ENCODE data around the gene TCTN1. TPM values are rescaled to one million over a fixed set of nuclear protein-coding genes. Genes with fewer than 3 reads are reported as not detected.
A peak's percentile ranks its signal among the peaks of the same experiment; 100 is the strongest.

The TCTN1 gene
- total and polyA plus RNA-seq, 2 of the 13 experiments (the other 11 are each of a cell fraction or from before 2014, with no cell fraction given), result 13.6 to 16.0 TPM

DNA sequence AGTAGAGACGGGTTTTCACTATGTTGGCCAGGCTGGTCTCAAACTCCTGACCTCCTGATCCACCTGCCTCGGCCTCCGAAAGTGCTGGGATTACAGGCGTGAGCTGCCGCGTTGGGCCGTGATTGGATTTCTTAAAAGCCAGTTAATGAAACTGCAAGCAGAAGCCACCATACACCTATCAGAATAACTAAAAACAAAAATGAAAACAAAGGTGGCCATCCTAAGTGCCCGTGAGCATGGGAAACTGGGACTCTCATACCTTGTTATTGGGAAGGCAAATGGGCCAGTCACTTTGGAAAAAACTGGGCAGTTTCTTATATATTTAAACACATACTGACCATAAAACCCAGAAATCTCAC, 7.7 kb upstream of the TCTN1 start (continued):
- TF ChIP-seq CREM (IDR thresholded peaks at IDR 0.05) (no peak), CREM (CRISPR knock-in tag; IDR thresholded peaks at IDR 0.05) (no peak)

DNA sequence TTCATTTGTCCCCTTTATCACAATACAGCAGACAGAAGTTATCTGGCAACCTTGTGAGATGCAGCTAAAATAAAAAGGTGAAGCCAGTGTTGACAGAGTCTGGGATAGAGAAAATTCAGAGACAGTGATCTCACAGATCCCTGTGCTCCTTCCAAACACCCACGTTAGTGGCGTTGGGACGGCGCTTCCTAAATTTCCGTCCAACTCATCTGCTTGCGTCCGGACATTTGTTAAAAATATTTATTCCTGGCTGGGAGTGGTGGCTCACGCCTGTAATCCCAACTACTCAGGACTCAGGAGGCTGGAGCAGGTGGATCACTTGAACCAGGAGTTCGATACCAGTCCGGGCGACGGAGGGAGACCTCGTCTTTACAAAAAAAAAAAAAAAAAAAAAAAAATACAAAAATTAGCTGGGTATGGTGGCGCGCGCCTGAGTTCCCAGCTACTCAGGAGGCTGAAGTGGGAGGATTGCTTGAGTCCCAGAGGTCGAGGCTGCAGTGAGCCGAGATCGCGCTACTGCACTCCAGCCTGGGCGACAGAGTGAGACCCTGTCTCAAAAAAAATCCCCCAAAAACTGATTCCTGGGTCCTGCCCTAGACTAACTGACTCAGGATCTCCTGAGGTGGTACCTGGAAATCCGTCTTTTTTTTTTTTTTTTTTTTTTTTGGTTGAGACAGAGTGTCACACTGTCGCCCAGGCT, 708 bp upstream of the TCTN1 start:
- ChIA-PET CTCF (ENCODE audit: low intra/inter-chr PET ratio, low total read pairs) (no interaction called here), POLR2A (interaction anchor here (1.0 to 1.7 kb wide), 5 partner anchors 36 to 163 kb away, joined by 3 to 8 read pairs (median 5); partner anchors contain the start of genes ARPC3, FAM216A, GPN3 and RAD9B)
- DNase-seq (ENCODE audit: low spot score), result no peak
- peak overlapping the region; percentile 74 for H3K4me2 ChIP-seq (ENCODE audit: low read depth, low read length)
- 76% methylated on average over 23 of the region's 23 CpGs for WGBS (ENCODE audit: low lambda C conversion rate)
- no peak overlapping the region for H3K27ac ChIP-seq (ENCODE audit: extremely low read length, insufficient read depth, low read length)
- no peaks in the 10 kb centered on the region; a peak in 1 of 5 replicates for H3K27me3 ChIP-seq (ENCODE audit: control insufficient read depth in 1 of 2, insufficient read depth in 2 of 2, low read length in 2 of 2)
- in situ Hi-C loops (cut with HindIII; ENCODE audit: extremely low pct_ligation_motif_present, low pct_unique_long_range_greater_than_20kb) (no loop called here), intact Hi-C loops (cut with micrococcal nuclease; ENCODE audit: unreplicated experiment) (loop anchor here (5.0 kb wide), 1 partner anchor 274 kb away; no protein-coding TSS in a partner anchor)
- H3K9ac ChIP-seq (ENCODE audit: insufficient read depth, low read depth, low read length), result peak overlapping the region; percentile 78
- no peaks in the 10 kb centered on the region for H3K36me3 ChIP-seq (replicated peaks in 1 of 2; ENCODE audit: control insufficient read depth in 1 of 2, insufficient read depth in 2 of 2, low read length in 2 of 2)
- BruUV-seq (replicated peaks), result no TSS peak
- H3K4me1 ChIP-seq (ENCODE audit: insufficient read depth, low read length), result peaks cover 10% of the 10 kb centered on the region
- no peaks in the 10 kb centered on the region for H3K79me2 ChIP-seq (ENCODE audit: insufficient read depth, low read length)
- H3K4me3 ChIP-seq (replicated peaks in 1 of 3; ENCODE audit: insufficient read depth in 1 of 3, low read depth in 2 of 3, low read length in 3 of 3), result peak overlapping the region; percentile 78 to 82 (median 78)
- no peaks in the 10 kb centered on the region for H4K20me1 ChIP-seq (ENCODE audit: insufficient read depth, low read length)
- no peak for FAIRE-seq
- TF ChIP-seq, protein P1, sequence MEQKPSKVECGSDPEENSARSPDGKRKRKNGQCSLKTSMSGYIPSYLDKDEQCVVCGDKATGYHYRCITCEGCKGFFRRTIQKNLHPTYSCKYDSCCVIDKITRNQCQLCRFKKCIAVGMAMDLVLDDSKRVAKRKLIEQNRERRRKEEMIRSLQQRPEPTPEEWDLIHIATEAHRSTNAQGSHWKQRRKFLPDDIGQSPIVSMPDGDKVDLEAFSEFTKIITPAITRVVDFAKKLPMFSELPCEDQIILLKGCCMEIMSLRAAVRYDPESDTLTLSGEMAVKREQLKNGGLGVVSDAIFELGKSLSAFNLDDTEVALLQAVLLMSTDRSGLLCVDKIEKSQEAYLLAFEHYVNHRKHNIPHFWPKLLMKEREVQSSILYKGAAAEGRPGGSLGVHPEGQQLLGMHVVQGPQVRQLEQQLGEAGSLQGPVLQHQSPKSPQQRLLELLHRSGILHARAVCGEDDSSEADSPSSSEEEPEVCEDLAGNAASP (CRISPR knock-in tag; IDR thresholded peaks at IDR 0.05; ENCODE audit: borderline replicate concordance), result no peak
- TF ChIP-seq, protein P2, sequence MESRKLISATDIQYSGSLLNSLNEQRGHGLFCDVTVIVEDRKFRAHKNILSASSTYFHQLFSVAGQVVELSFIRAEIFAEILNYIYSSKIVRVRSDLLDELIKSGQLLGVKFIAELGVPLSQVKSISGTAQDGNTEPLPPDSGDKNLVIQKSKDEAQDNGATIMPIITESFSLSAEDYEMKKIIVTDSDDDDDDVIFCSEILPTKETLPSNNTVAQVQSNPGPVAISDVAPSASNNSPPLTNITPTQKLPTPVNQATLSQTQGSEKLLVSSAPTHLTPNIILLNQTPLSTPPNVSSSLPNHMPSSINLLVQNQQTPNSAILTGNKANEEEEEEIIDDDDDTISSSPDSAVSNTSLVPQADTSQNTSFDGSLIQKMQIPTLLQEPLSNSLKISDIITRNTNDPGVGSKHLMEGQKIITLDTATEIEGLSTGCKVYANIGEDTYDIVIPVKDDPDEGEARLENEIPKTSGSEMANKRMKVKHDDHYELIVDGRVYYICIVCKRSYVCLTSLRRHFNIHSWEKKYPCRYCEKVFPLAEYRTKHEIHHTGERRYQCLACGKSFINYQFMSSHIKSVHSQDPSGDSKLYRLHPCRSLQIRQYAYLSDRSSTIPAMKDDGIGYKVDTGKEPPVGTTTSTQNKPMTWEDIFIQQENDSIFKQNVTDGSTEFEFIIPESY (CRISPR knock-in tag; IDR thresholded peaks at IDR 0.05), result 0 out of 2 replicates have a peak, but pooled peaks have one; percentile 19
- H3K9me3 ChIP-seq (ENCODE audit: low read length), result no peaks in the 10 kb centered on the region
- no peak for ATAC-seq
- H2AFZ ChIP-seq (ENCODE audit: low read length), result peak overlapping the region; percentile 63
